IMR-90 (cell line): ENCODE measurements around the gene PPFIBP2. TPM values are rescaled to one million over a fixed set of nuclear protein-coding genes. Genes with fewer than 3 reads are reported as not detected.

Experiments
- ATAC-seq: fragments of 200-7000 bp; cut with Tn5 transposase; 2 replicates; pipeline ENCODE4 v1.9.1; 2020; ENCODE audit warnings: low read depth, mild to moderate bottlenecking, moderate library complexity
- BruUV-seq: library from RNA; stranded (reverse); fragments of 400-500 nt; replicated peaks from 2 replicates; lab custom pipeline; 2021; lab: Mats Ljungman, UMichigan
- CTCF ChIA-PET: fragments of 300-600 bp; formaldehyde crosslinking; extraction: SDS; loops from one replicate; lab custom pipeline; 2021; ENCODE audit warnings: antibody characterized with exemption; lab: Yijun Ruan, JAX
- POLR2A ChIA-PET: fragments of 300-600 bp; sonication (Branson Sonifier 250); formaldehyde crosslinking; loops from one replicate; lab custom pipeline; 2022; ENCODE audit warnings: antibody characterized with exemption; ENCODE audit not compliant: unreplicated experiment; lab: Charles Lee
- DNase-seq: peaks from one replicate; pipeline ENCODE4 v3.0.0; 2013
- H2AFZ ChIP-seq: replicated peaks from 2 replicates; pipeline ENCODE3; 2013; ENCODE audit warnings: low read length, mild to moderate bottlenecking; ENCODE audit not compliant: poor library complexity
- H2AK5ac ChIP-seq: 2 replicates; pipeline ENCODE4 v1.6.1; 2013; ENCODE audit warnings: low read depth, low read length, inconsistent platforms
- H2AK9ac ChIP-seq: replicated peaks from 2 replicates; pipeline ENCODE3; 2013; ENCODE audit warnings: mild to moderate bottlenecking, low read depth, low read length, moderate library complexity; ENCODE audit not compliant: poor library complexity
- H2BK120ac ChIP-seq: 2 replicates; pipeline ENCODE4 v1.6.1; 2013; ENCODE audit warnings: low read depth, low read length, inconsistent platforms
- H2BK15ac ChIP-seq: 3 replicates; pipeline ENCODE4 v1.6.1; 2013; ENCODE audit warnings: low read depth, low read length, inconsistent platforms
- H2BK20ac ChIP-seq: 2 replicates; pipeline ENCODE4 v1.6.1; 2013; ENCODE audit warnings: low read depth, mild to moderate bottlenecking, inconsistent platforms, low read length, moderate library complexity
- H2BK5ac ChIP-seq: 2 replicates; pipeline ENCODE4 v1.6.1; 2013; ENCODE audit warnings: mild to moderate bottlenecking, low read depth, low read length, inconsistent platforms; ENCODE audit not compliant: poor library complexity, severe bottlenecking
- H3K14ac ChIP-seq: replicated peaks from 2 replicates; pipeline ENCODE4 v1.6.1; 2013; ENCODE audit warnings: low read depth, low read length, inconsistent platforms
- H3K18ac ChIP-seq: 2 replicates; pipeline ENCODE4 v1.6.1; 2013; ENCODE audit warnings: low read depth, low read length, control low read depth
- H3K23ac ChIP-seq: 2 replicates; pipeline ENCODE4 v1.6.1; 2013; ENCODE audit warnings: low read depth, low read length, inconsistent platforms
- H3K27ac ChIP-seq: 2 replicates; pipeline ENCODE4 v1.5.1; 2013; ENCODE audit warnings: mild to moderate bottlenecking, control low read depth, low read length; ENCODE audit not compliant: insufficient read depth
- H3K27me3 ChIP-seq: 2 replicates; pipeline ENCODE4 v1.6.1; 2013; ENCODE audit warnings: low read length; ENCODE audit not compliant: control insufficient read depth, insufficient read depth
- H3K36me3 ChIP-seq: 2 replicates; pipeline ENCODE4 v1.6.1; 2013; ENCODE audit warnings: low read length, mixed read lengths; ENCODE audit not compliant: control insufficient read depth, insufficient read depth
- H3K4ac ChIP-seq: 2 replicates; pipeline ENCODE4 v1.6.1; 2013; ENCODE audit warnings: low read depth, low read length, inconsistent platforms
- H3K4me1 ChIP-seq: 2 replicates; pipeline ENCODE4 v1.6.1; 2013; ENCODE audit warnings: low read length, mixed read lengths; ENCODE audit not compliant: control insufficient read depth, insufficient read depth
- H3K4me2 ChIP-seq: 2 replicates; pipeline ENCODE4 v1.6.1; 2013; ENCODE audit warnings: low read depth, mild to moderate bottlenecking, control low read depth, low read length, moderate library complexity
- H3K4me3 ChIP-seq: 2 replicates; pipeline ENCODE4 v1.5.1; 2013; ENCODE audit warnings: low read depth, mild to moderate bottlenecking, control low read depth, low read length, moderate library complexity; ENCODE audit not compliant: insufficient read depth
- H3K56ac ChIP-seq: 2 replicates; pipeline ENCODE4 v1.6.1; 2013; ENCODE audit warnings: low read length, inconsistent platforms; ENCODE audit not compliant: insufficient read depth; ENCODE audit errors: extremely low read depth
- H3K79me1 ChIP-seq, 2 experiments: 2 replicates each; pipeline ENCODE4 v1.6.1; 2013; ENCODE audit warnings: low read length in 2 of 2, inconsistent platforms in 1 of 2, low read depth in 1 of 2
- H3K9ac ChIP-seq: 2 replicates; pipeline ENCODE4 v1.6.1; 2013; ENCODE audit warnings: low read depth, low read length, control low read depth
- H3K9me1 ChIP-seq: 2 replicates; pipeline ENCODE4 v1.6.1; 2013; ENCODE audit warnings: low read length, inconsistent platforms; ENCODE audit not compliant: insufficient read depth
- H3K9me3 ChIP-seq: 2 replicates; pipeline ENCODE4 v1.6.1; 2013; ENCODE audit warnings: low read length; ENCODE audit not compliant: control insufficient read depth, insufficient read depth
- H4K20me1 ChIP-seq: 2 replicates; pipeline ENCODE4 v1.6.1; 2013; ENCODE audit warnings: low read length, inconsistent platforms; ENCODE audit not compliant: insufficient read depth
- H4K5ac ChIP-seq: 2 replicates; pipeline ENCODE4 v1.6.1; 2013; ENCODE audit warnings: mild to moderate bottlenecking, low read depth, low read length, control low read depth
- H4K8ac ChIP-seq, 2 experiments: 2 replicates each; pipeline ENCODE4 v1.6.1; 2013; ENCODE audit warnings: low read depth in 2 of 2, low read length in 2 of 2, control low read depth in 1 of 2, inconsistent platforms in 1 of 2
- H4K91ac ChIP-seq: 2 replicates; pipeline ENCODE4 v1.6.1; 2013; ENCODE audit warnings: low read depth, low read length, inconsistent platforms; ENCODE audit not compliant: insufficient read depth
- BHLHE40 ChIP-seq: fragments of 150-350 bp; IDR thresholded peaks from 2 replicates; pipeline ENCODE4 v1.6.1; 2016; ENCODE audit warnings: mild to moderate bottlenecking, low read depth, low read length
- CEBPB ChIP-seq: IDR thresholded peaks from 2 replicates; pipeline ENCODE4 v1.6.1; 2012; ENCODE audit warnings: low read depth, low read length, improper control_type of control experiment
- CHD1 ChIP-seq: IDR thresholded peaks from 2 replicates; pipeline ENCODE4 v1.6.1; 2012; ENCODE audit warnings: low read depth, low read length, improper control_type of control experiment
- FOS ChIP-seq: fragments of 150-350 bp; IDR thresholded peaks from 2 replicates; pipeline ENCODE4 v1.6.1; 2016; ENCODE audit warnings: low read depth, low read length
- MAFK ChIP-seq: IDR thresholded peaks from 2 replicates; pipeline ENCODE4 v1.6.1; 2012; ENCODE audit warnings: low read depth, low read length, improper control_type of control experiment
- POLR2A ChIP-seq: IDR thresholded peaks from 2 replicates; pipeline ENCODE4 v1.6.1; 2012; ENCODE audit warnings: mild to moderate bottlenecking, low read depth, low read length
- RAD21 ChIP-seq: IDR thresholded peaks from 2 replicates; pipeline ENCODE4 v1.6.1; 2012; ENCODE audit warnings: low read length, improper control_type of control experiment
- SMC3 ChIP-seq: fragments of 150-350 bp; IDR thresholded peaks from 2 replicates; pipeline ENCODE4 v1.6.1; 2016; ENCODE audit warnings: low read depth, mild to moderate bottlenecking, antibody characterized with exemption, low read length, moderate library complexity
- WGBS, 2 experiments: methylation state at CpG; one replicate each; pipeline versions ENCODE4 v1.1.5 to v1.1.7; 2013; ENCODE audit warnings: missing lambda C conversion rate in 2 of 2; ENCODE audit not compliant: insufficient read length in 1 of 2; ENCODE audit errors: extremely low coverage in 2 of 2; 5-methylcytosine and 5-hydroxymethylcytosine counted together
- dilution Hi-C: fragments of 300-500 bp; cut with HindIII; formaldehyde crosslinking; loops from one replicate; pipeline ENCODE4 v1.14.3; 2018; ENCODE audit warnings: low sequenced_read_pairs; ENCODE audit not compliant: unreplicated experiment
- in situ Hi-C: fragments of 300-500 bp; cut with MboI; formaldehyde crosslinking; loops from 3 replicates; pipeline ENCODE4 v1.14.3; 2019; ENCODE audit warnings: low sequenced_read_pairs, inconsistent platforms, mixed read lengths
- intact Hi-C: fragments of 100-400 bp; cut with micrococcal nuclease; formaldehyde crosslinking; loops from 2 replicates; pipeline ENCODE4 v1.10.0; 2022
- polyA plus RNA-seq, 3 experiments: library from polyadenylated mRNA; depleted of rRNA; stranded (reverse); fragments of >200 nt; gene quantifications; 2 replicates each; pipeline ENCODE4 v1.2.3, GENCODE V29; 2012; ENCODE audit warnings: low replicate concordance in 1 of 3
- total RNA-seq: library from RNA; depleted of rRNA; stranded (reverse); fragments of >200 nt; gene quantifications from 2 replicates; pipeline ENCODE4 v1.2.3, GENCODE V29; 2012
- TF ChIP-seq, protein P1 (sequence below): fragments of 150-350 bp; IDR thresholded peaks from 2 replicates; pipeline ENCODE4 v1.6.1; 2016; ENCODE audit warnings: low read depth, mild to moderate bottlenecking, low read length, moderate library complexity, borderline replicate concordance
- TF ChIP-seq, protein P2 (sequence below): fragments of 150-350 bp; IDR thresholded peaks from 2 replicates; pipeline ENCODE4 v1.6.1; 2017; ENCODE audit warnings: mild to moderate bottlenecking, antibody characterized with exemption, low read length, low read depth
- TF ChIP-seq, protein P3 (sequence below): conservative IDR thresholded peaks from 2 replicates; pipeline ENCODE4 v1.5.1; 2012; ENCODE audit warnings: mild to moderate bottlenecking, low read depth, low read length, improper control_type of control experiment

PPFIBP2 gene
- total and polyA plus RNA-seq, 2 of the 4 experiments (the other 2 are of a cell fraction): 6.0 to 11.8 TPM

- in situ Hi-C loops (no loop called here), intact Hi-C loops (no loop called here), dilution Hi-C loops (no loop called here)
- Histone ChIP-seq H3K4me2 (no peak overlapping the region), H3K9me3 (no peaks in the 10 kb centered on the region), H4K8ac (no peak overlapping the region), H3K36me3 (no peaks in the 10 kb centered on the region; the same call in 1 of the 2 replicates), H3K4me1 (peaks cover 7% of the 10 kb centered on the region), H2BK20ac (no peak overlapping the region), H3K23ac (no peak overlapping the region), H3K56ac (no peak overlapping the region), H3K27me3 (no peaks in the 10 kb centered on the region), H4K5ac (no peak overlapping the region), H3K27ac (no peak overlapping the region), H3K14ac (no peak overlapping the region), H3K4me3 (no peak overlapping the region), H2BK15ac (no peak overlapping the region; the same call in 2 of the 3 replicates), H3K4ac (no peak overlapping the region), H3K79me1 (no peaks in the 10 kb centered on the region), H3K9ac (no peak overlapping the region), H2AK9ac (no peak overlapping the region), H4K91ac (no peak overlapping the region), H4K20me1 (no peaks in the 10 kb centered on the region), H2BK5ac (no peak overlapping the region), H3K18ac (no peak overlapping the region), H2BK120ac (no peak overlapping the region), H3K9me1 (no peaks in the 10 kb centered on the region), H2AFZ (no peak overlapping the region), H2AK5ac (0 out of 2 replicates have a peak overlapping the region, but pooled peaks have one; percentile 9)
- 100% methylated on average over 1 of the region's 2 CpGs; no CpG with 5 or more reads in 1 of the 2 experiments for WGBS, 2 experiments
- ChIA-PET CTCF (no interaction called here), POLR2A (no interaction called here)
- ATAC-seq (no peak), DNase-seq (no peak)
- BruUV-seq: no TSS peak
- TF ChIP-seq, protein P1, sequence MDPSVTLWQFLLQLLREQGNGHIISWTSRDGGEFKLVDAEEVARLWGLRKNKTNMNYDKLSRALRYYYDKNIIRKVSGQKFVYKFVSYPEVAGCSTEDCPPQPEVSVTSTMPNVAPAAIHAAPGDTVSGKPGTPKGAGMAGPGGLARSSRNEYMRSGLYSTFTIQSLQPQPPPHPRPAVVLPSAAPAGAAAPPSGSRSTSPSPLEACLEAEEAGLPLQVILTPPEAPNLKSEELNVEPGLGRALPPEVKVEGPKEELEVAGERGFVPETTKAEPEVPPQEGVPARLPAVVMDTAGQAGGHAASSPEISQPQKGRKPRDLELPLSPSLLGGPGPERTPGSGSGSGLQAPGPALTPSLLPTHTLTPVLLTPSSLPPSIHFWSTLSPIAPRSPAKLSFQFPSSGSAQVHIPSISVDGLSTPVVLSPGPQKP: no peak
- TF ChIP-seq CHD1 (no peak), POLR2A (no peak), CEBPB (no peak), RAD21 (no peak), BHLHE40 (no peak), FOS (no peak), SMC3 (no peak), MAFK (no peak)
- TF ChIP-seq, protein P2, sequence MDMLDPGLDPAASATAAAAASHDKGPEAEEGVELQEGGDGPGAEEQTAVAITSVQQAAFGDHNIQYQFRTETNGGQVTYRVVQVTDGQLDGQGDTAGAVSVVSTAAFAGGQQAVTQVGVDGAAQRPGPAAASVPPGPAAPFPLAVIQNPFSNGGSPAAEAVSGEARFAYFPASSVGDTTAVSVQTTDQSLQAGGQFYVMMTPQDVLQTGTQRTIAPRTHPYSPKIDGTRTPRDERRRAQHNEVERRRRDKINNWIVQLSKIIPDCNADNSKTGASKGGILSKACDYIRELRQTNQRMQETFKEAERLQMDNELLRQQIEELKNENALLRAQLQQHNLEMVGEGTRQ: no peak
- TF ChIP-seq, protein P3, sequence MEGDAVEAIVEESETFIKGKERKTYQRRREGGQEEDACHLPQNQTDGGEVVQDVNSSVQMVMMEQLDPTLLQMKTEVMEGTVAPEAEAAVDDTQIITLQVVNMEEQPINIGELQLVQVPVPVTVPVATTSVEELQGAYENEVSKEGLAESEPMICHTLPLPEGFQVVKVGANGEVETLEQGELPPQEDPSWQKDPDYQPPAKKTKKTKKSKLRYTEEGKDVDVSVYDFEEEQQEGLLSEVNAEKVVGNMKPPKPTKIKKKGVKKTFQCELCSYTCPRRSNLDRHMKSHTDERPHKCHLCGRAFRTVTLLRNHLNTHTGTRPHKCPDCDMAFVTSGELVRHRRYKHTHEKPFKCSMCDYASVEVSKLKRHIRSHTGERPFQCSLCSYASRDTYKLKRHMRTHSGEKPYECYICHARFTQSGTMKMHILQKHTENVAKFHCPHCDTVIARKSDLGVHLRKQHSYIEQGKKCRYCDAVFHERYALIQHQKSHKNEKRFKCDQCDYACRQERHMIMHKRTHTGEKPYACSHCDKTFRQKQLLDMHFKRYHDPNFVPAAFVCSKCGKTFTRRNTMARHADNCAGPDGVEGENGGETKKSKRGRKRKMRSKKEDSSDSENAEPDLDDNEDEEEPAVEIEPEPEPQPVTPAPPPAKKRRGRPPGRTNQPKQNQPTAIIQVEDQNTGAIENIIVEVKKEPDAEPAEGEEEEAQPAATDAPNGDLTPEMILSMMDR: no peak
Observed at GRCh38 chr11:7599209-7599608, 85.4 kb downstream of the PPFIBP2 start.
